NCI-H748 (cell line): ENCODE data around the gene RTTN.
"Not testable (repeated sequence)": the region's sequence is repeated elsewhere in the genome, so short reads cannot be mapped to it uniquely, and the experiment has no call there.

ENCODE experiments used
- DNase-seq: peaks from one replicate; lab custom pipeline; 2025; ENCODE audit not compliant: unreplicated experiment; lab: John Stamatoyannopoulos, UW

The RTTN gene

GRCh38 chr18:69982417-69982816 lies 223.1 kb downstream of the RTTN start:
- DNase-seq, result no peak

GRCh38 chr18:69981948-69982347 lies 223.5 kb downstream of the RTTN start:
- DNase-seq, result no peak

- no peak for DNase-seq
Measured at GRCh38 chr18:69980982-69981804, 224.3 kb downstream of the RTTN start.

GRCh38 chr18:69980509-69980908 lies 225.0 kb downstream of the RTTN start:
- DNase-seq, result no peak

- DNase-seq, result no peak
Measured at GRCh38 chr18:69978732-69979715, 226.5 kb downstream of the RTTN start.

GRCh38 chr18:69975294-69975693 lies 230.2 kb downstream of the RTTN start:
- not testable (repeated sequence) for DNase-seq

GRCh38 chr18:69974365-69974764 lies 231.1 kb downstream of the RTTN start:
- no peak for DNase-seq

GRCh38 chr18:69969491-69969890 lies 236.0 kb downstream of the RTTN start:
- DNase-seq, result no peak

GRCh38 chr18:69968039-69968438 lies 237.4 kb downstream of the RTTN start:
- peak; percentile 97 for DNase-seq

GRCh38 chr18:69963196-69963595 lies 242.3 kb downstream of the RTTN start:
- no peak for DNase-seq

- no peak for DNase-seq
Measured at GRCh38 chr18:69961718-69962117, 243.8 kb downstream of the RTTN start.

GRCh38 chr18:69958422-69958821 lies 247.1 kb downstream of the RTTN start:
- no peak for DNase-seq

- DNase-seq, result no peak
Measured at GRCh38 chr18:69957747-69958146, 247.7 kb downstream of the RTTN start.

- DNase-seq, result no peak
Measured at GRCh38 chr18:69956665-69957620, 248.5 kb downstream of the RTTN start.

GRCh38 chr18:69956057-69956456 lies 249.4 kb downstream of the RTTN start:
- DNase-seq, result no peak

GRCh38 chr18:69954719-69955480 lies 250.6 kb downstream of the RTTN start:
- no peak for DNase-seq

GRCh38 chr18:69953191-69953590 lies 252.3 kb downstream of the RTTN start:
- no peak for DNase-seq
